ENCODE measurements around the gene RGR. TPM values are rescaled to one million over a fixed set of nuclear protein-coding genes. Genes with fewer than 3 reads are reported as not detected.

Gene RGR
- total RNA-seq, 2 donors from 2014 or later: not detected

- peaks cover 27% of the 10 kb centered on the region for H3K27me3 Mint-ChIP-seq (ENCODE audit: insufficient read depth)
- Histone ChIP-seq H3K9me3 (ENCODE audit: control insufficient read depth, low read length) (no peaks in the 10 kb centered on the region), H3K27ac (ENCODE audit: low read depth, low read length) (no peak overlapping the region), H3K36me3 (ENCODE audit: control insufficient read depth, insufficient read depth, low read length) (no peaks in the 10 kb centered on the region), H3K27me3 (ENCODE audit: control insufficient read depth, insufficient read depth, low read length, poor library complexity, severe bottlenecking) (peaks cover 32% of the 10 kb centered on the region), H3K4me1 (ENCODE audit: control insufficient read depth, insufficient read depth, low read length) (no peaks in the 10 kb centered on the region), H3K4me3 (ENCODE audit: low read length) (no peak overlapping the region), H3K9ac (ENCODE audit: extremely low read depth, low read length, poor library complexity, severe bottlenecking) (no peak overlapping the region)
- no peak overlapping the region for H3K4me3 Mint-ChIP-seq
- 89 to 91% methylated on average over 8 to 10 of the region's 10 CpGs for WGBS, 2 experiments (ENCODE audit: insufficient coverage in 1 of 2, insufficient read length in 1 of 2)
- DNase-seq: no peak
- no peak for TF ChIP-seq CTCF (conservative IDR thresholded peaks at IDR 0.05)
- H3K4me1 Mint-ChIP-seq: peaks cover 4% of the 10 kb centered on the region
- no peak overlapping the region for H3K27ac Mint-ChIP-seq
- H3K36me3 Mint-ChIP-seq (ENCODE audit: low read depth): no peaks in the 10 kb centered on the region
- no peaks in the 10 kb centered on the region for H3K9me3 Mint-ChIP-seq
Observed at GRCh38 chr10:84232376-84232775, 12.5 kb upstream of the RGR start.

- Histone ChIP-seq H3K9ac (ENCODE audit: extremely low read depth, low read length, poor library complexity, severe bottlenecking) (no peak overlapping the region), H3K9me3 (ENCODE audit: control insufficient read depth, low read length) (no peaks in the 10 kb centered on the region), H3K36me3 (ENCODE audit: control insufficient read depth, insufficient read depth, low read length) (no peaks in the 10 kb centered on the region), H3K27me3 (ENCODE audit: control insufficient read depth, insufficient read depth, low read length, poor library complexity, severe bottlenecking) (peaks cover 18% of the 10 kb centered on the region), H3K4me1 (ENCODE audit: control insufficient read depth, insufficient read depth, low read length) (no peaks in the 10 kb centered on the region), H3K27ac (ENCODE audit: low read depth, low read length) (no peak overlapping the region), H3K4me3 (ENCODE audit: low read length) (no peak overlapping the region)
- no peak for DNase-seq
- H3K36me3 Mint-ChIP-seq (ENCODE audit: low read depth): no peaks in the 10 kb centered on the region
- no peak for TF ChIP-seq CTCF (conservative IDR thresholded peaks at IDR 0.05)
- H3K27ac Mint-ChIP-seq: no peak overlapping the region
- peaks cover 4% of the 10 kb centered on the region for H3K4me1 Mint-ChIP-seq
- 85 to 94% methylated on average over 2 to 4 of the region's 4 CpGs for WGBS, 2 experiments (ENCODE audit: insufficient coverage in 1 of 2, insufficient read length in 1 of 2)
- no peaks in the 10 kb centered on the region for H3K9me3 Mint-ChIP-seq
- H3K4me3 Mint-ChIP-seq: no peak overlapping the region
- H3K27me3 Mint-ChIP-seq (ENCODE audit: insufficient read depth): peaks cover 29% of the 10 kb centered on the region
Observed at GRCh38 chr10:84233940-84234339, 10.9 kb upstream of the RGR start.

- peaks cover 15% of the 10 kb centered on the region for H3K27me3 ChIP-seq (ENCODE audit: control insufficient read depth, insufficient read depth, low read length, poor library complexity, severe bottlenecking)
- H3K4me1 ChIP-seq (ENCODE audit: control insufficient read depth, insufficient read depth, low read length): no peaks in the 10 kb centered on the region
- H3K27ac ChIP-seq (ENCODE audit: low read depth, low read length): no peak overlapping the region
- no peak overlapping the region for H3K9ac ChIP-seq (ENCODE audit: extremely low read depth, low read length, poor library complexity, severe bottlenecking)
- no peaks in the 10 kb centered on the region for H3K36me3 ChIP-seq (ENCODE audit: control insufficient read depth, insufficient read depth, low read length)
- Mint-ChIP-seq H3K27me3 (ENCODE audit: insufficient read depth) (peaks cover 30% of the 10 kb centered on the region), H3K36me3 (ENCODE audit: low read depth) (no peaks in the 10 kb centered on the region), H3K9me3 (no peaks in the 10 kb centered on the region), H3K27ac (no peak overlapping the region), H3K4me1 (peaks cover 4% of the 10 kb centered on the region), H3K4me3 (no peak overlapping the region)
- 90 to 94% methylated on average over 2 to 4 of the region's 4 CpGs for WGBS, 2 experiments (ENCODE audit: insufficient coverage in 1 of 2, insufficient read length in 1 of 2)
- H3K9me3 ChIP-seq (ENCODE audit: control insufficient read depth, low read length): no peaks in the 10 kb centered on the region
- no peak for DNase-seq
- H3K4me3 ChIP-seq (ENCODE audit: low read length): no peak overlapping the region
- no peak for TF ChIP-seq CTCF (conservative IDR thresholded peaks at IDR 0.05)
Observed at GRCh38 chr10:84234479-84234878, 10.4 kb upstream of the RGR start.
